ENCODE data around the gene TUBB3.
A peak's percentile ranks its signal among the peaks of the same experiment; 100 is the strongest.
"Not testable (repeated sequence)": the region's sequence is repeated elsewhere in the genome, so short reads cannot be mapped to it uniquely, and the experiment has no call there.

Gene TUBB3

GRCh38 chr16:89965447-89966225, 42.5 kb downstream of the TUBB3 start:
- no peak for DNase-seq (ENCODE audit: low read depth)

DNA sequence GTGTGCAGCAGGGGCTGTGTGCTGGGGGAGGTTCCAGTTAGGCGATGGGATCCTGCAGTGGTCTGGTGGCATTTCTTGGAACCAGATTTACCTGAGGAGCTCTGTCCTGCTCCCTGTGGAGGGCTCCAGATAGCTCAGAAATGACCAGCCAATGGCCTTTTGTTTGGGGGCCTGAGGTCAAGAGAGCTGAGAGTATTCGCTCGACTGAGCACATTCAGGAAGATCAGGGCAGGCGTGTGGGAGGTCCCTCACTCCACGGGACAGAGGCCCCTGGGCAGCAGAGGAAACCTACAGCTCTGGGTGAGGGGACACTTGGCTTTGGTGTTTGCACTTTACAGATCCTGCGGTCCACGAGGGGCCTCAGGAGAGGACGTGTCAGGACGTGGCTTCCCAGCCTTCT, 43.6 kb downstream of the TUBB3 start:
- no peak for DNase-seq (ENCODE audit: low read depth)

GRCh38 chr16:89967436-89967835, 44.3 kb downstream of the TUBB3 start:
- DNase-seq (ENCODE audit: low read depth): not testable (repeated sequence)

- not testable (repeated sequence) for DNase-seq (ENCODE audit: low read depth)
Measured at GRCh38 chr16:89968074-89968473, 44.9 kb downstream of the TUBB3 start.

DNA sequence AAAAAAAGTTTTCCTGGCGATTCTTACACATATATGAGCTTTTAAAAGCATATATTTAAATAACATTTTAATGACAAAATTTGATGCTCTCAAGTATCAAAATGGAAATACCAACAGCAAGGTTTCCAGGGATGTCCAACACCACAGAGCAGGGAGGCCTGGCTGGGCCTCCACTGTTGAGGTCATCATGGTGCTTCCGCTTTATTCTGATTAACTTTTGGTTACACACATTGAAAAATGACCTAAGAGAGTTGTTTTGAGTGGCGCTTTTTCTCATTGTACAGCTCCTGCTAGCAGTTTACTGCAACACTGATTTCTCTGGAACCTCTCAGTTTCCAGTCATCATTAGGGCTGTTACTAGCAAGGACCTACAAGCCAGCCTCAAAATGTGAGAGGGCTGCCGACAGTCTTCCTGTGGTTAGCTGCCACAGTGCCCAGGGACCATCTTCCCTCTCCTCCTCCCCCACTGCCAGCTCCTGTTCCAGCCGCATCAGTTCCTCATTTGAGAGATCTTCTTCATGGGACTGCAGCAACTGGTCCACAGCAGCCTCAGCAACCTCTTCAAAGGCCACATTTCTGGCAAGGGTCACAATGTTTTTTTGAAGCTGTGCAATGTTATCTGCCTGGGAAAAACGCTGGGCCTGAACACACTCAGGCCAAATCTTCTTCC, 46.7 kb downstream of the TUBB3 start:
- DNase-seq (ENCODE audit: low read depth): no peak

- no peak for DNase-seq (ENCODE audit: low read depth)
Measured at GRCh38 chr16:89971495-89972243, 48.5 kb downstream of the TUBB3 start.

DNA sequence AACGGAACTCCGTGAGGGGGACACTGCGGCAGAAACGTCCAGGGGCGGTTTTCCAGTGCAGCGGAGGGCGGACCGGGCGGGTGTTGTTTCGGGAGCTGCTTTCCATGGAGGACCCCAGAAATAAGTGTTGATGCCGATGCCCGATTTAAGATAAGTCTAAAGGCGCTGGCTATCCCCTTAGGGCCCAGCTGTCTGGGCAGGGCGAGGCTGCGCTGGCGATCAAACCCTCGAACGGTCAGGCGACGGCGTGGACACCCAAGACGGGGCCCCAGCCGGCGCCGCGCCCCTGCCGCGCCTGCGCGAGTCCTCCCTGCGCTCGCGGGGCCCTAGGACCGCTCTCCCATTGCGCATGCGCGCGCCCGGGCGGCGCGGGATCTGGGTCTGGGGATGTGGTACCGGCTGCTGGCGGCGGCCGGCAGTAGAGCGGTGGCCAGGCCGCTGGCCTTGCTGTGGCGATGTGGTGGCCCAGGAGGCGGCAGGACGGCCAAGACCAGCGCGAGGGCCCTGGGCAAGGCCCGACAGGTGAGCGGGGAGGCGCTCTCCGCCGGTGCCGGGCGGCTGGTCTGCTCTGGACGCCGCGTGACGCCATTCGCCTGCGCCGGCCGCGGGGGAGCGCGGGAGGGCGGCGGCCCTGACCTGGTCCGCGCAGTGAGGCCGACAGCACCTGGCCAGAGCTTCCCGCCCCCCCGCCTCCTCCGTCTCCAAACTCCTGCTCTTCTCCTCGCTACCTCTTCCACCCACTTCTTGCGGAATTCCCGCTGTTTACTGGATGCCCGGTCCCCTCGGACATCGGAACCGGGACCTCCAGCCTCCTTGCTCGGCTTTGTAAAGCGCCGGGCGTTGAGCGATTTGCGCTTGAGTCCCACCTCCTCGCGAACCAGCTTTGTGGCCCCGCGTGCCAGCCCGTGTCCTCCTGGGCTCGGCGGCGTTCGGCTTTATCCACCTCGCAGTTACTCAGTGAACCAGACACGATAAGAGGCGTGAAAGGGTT, 49.4 kb downstream of the TUBB3 start:
- DNase-seq (ENCODE audit: low read depth): peak; percentile 89

DNA sequence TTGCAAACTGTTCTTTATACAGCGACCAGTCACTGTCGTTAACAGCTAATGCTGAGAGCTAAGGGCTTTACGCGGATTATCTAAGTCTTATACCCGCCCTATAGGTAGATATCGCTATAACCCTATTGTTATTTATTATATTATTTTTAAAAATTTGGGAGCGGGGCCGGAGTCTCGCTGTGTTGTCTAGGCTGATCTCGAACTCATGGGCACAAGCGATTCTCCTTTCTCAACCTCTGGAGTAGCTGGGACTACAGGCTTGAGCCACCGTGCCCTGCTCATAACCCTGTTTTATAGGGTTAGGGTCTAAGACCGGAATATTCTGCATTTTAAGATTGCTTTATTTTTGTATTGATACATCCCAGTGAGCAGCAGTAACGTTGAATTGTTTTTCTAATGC, 50.1 kb downstream of the TUBB3 start:
- DNase-seq (ENCODE audit: low read depth): no peak

DNA sequence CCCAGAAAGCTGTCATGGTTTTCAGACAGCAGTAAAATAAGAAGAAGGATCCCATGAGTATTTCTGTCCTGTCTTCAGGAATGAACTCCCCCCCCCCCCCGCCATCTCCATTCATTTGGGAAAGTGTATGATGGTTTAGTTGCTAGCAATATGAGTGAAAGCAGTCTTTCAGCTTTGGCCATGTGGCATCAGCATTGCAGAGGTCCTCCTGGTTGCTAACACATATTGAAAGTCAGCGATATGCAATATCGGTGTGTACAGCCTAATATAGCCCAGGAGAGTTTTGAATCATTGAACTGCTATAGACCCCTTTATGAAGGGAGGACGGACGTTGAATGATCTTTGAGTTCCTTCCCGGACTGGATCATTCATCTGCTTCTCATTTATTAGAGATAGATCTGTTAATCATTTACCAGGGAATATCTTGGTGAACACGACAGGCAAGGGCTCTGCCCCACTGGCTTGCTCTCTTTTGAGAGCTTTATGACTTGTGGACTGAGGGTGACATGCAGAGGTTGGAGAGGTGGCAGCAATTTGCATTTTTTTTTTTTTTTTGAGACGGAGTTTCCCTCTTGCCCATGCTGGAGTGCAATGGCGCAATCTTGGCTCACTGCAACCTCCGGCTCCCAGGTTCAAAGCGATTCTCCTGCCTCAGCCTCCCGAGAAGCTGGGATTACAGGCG, 50.7 kb downstream of the TUBB3 start:
- no peak for DNase-seq (ENCODE audit: low read depth)

DNA sequence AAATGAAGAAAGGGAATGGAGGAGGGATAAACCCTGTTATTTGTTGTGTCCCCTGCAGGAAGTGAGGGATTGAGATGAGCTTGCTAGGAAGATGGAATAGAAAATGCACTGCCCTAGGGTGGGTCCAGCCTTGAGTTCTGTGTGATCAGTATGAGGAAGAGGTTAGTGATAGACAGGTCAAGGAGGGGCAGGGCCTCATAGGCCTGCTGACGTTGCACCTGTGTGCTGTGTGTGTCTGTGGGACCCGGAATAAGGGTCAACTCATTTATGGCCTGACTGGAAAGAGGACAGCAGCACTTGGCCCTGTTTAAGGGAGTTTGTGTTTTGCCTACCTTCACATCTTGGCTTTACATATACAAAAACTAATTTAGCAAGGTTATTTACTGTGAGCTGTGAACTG, 51.7 kb downstream of the TUBB3 start:
- DNase-seq (ENCODE audit: low read depth): no peak

GRCh38 chr16:89981414-89981813, 58.3 kb downstream of the TUBB3 start:
- no peak for DNase-seq (ENCODE audit: low read depth)

DNA sequence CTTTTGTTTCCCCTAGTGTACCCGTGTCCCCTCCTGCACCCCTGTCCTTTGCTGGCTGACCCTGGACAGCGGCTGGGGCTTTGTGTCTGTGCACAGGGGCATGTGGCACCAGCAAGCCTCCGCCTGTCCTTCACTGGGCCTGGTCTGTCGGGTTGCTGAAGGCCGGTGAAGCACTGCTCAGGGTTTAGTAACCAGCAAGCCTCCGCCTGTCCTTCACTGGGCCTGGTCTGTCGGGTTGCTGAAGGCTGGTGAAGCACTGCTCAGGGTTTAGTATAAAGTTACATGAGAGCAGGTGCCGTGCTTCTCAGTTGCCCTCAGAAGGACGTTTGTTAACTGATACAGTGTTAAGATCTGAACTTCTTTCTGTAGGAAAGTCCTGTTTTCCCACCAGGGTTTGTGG, 59.2 kb downstream of the TUBB3 start:
- no peak for DNase-seq (ENCODE audit: low read depth)

- DNase-seq (ENCODE audit: low read depth): no peak
Measured at GRCh38 chr16:89983536-89983935, 60.4 kb downstream of the TUBB3 start.

GRCh38 chr16:89984216-89984615, 61.1 kb downstream of the TUBB3 start:
- DNase-seq (ENCODE audit: low read depth): no peak

DNA sequence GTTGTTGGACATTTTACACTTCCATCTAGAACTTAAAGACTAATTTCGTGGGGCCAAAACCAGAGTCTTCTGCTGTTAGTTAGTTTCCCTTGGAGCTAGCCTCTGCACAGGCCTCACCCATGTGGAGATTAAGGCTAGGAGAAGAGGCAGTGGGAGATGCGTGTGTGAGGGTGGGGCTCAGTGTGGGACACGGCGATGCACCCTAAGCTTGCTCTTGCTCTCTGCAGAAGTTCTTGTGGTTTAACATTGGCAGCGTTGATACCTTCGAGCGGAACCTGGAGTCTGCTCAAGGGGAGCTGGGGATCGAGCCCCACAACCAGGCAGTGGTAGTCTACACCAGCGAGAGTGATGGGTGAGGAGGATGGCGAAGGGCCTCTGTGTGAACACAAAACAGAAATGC, 62.1 kb downstream of the TUBB3 start:
- DNase-seq (ENCODE audit: low read depth): no peak

All from activated T-helper 1 cell treated with Interleukin-2 at 50 U/mL for 16 hours (primary cell).